Thyroid gland (tissue), 4 donors: Measurements from ENCODE around the gene SERPINA3.
"Not testable (repeated sequence)": the region's sequence is repeated elsewhere in the genome, so short reads cannot be mapped to it uniquely, and the experiment has no call there.

Experiments used
- POLR2A ChIP-seq, 2 donors: fragments of 450-650 bp; IDR thresholded peaks; one replicate each; pipeline ENCODE4 v1.6.1; 2017; ENCODE audit warnings: antibody characterized with exemption in 2 of 2, mild to moderate bottlenecking in 2 of 2, moderate library complexity in 1 of 2
- TF ChIP-seq, protein P1 (sequence below), 6 experiments: fragments of 200-600 bp in 3 of 6; fragments of 450-650 bp in 3 of 6; sonication (generic) in 3 of 6; IDR thresholded peaks; one replicate each; pipeline ENCODE4 v1.5.1; 2016 to 2019; ENCODE audit warnings: antibody characterized with exemption in 6 of 6, mild to moderate bottlenecking in 2 of 6, inconsistent platforms in 1 of 6, moderate library complexity in 1 of 6

GRCh38 chr14:94577472-94577871, 34.7 kb upstream of the SERPINA3 start:
- TF ChIP-seq, protein P1, sequence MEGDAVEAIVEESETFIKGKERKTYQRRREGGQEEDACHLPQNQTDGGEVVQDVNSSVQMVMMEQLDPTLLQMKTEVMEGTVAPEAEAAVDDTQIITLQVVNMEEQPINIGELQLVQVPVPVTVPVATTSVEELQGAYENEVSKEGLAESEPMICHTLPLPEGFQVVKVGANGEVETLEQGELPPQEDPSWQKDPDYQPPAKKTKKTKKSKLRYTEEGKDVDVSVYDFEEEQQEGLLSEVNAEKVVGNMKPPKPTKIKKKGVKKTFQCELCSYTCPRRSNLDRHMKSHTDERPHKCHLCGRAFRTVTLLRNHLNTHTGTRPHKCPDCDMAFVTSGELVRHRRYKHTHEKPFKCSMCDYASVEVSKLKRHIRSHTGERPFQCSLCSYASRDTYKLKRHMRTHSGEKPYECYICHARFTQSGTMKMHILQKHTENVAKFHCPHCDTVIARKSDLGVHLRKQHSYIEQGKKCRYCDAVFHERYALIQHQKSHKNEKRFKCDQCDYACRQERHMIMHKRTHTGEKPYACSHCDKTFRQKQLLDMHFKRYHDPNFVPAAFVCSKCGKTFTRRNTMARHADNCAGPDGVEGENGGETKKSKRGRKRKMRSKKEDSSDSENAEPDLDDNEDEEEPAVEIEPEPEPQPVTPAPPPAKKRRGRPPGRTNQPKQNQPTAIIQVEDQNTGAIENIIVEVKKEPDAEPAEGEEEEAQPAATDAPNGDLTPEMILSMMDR (IDR thresholded peaks at IDR 0.05) = not testable (repeated sequence)
- not testable (repeated sequence) for TF ChIP-seq POLR2A (IDR thresholded peaks at IDR 0.05)
